ENCODE measurements around the gene C16orf90. TPM values are rescaled to one million over a fixed set of nuclear protein-coding genes. Genes with fewer than 3 reads are reported as not detected.

C16orf90 gene
- total RNA-seq, 1 donor = not detected

DNA sequence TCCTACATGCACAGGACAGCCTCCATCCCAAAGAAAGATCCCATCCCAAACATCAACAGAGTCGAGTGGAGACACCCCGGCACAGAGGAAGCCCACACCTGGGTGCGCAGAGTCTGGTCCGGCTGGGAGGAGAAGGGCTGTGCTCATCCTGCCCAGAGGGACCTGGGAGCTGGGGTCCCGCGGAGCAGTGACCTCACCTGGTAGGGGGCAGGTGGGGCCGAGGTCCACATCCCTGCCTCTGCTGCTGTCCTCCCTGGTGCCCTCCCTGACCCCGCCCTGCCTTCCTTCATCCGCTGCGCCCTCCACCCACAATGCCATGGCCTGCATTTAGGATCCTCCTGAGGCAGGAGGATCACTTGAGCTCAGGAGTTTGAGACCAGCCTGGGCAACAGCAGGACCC, 2.9 kb downstream of the C16orf90 start:
- DNase-seq (ENCODE audit: low read depth) = no peak
- H3K4me3 ChIP-seq (ENCODE audit: low read depth, low read length) = no peak overlapping the region
- TF ChIP-seq, protein P1, sequence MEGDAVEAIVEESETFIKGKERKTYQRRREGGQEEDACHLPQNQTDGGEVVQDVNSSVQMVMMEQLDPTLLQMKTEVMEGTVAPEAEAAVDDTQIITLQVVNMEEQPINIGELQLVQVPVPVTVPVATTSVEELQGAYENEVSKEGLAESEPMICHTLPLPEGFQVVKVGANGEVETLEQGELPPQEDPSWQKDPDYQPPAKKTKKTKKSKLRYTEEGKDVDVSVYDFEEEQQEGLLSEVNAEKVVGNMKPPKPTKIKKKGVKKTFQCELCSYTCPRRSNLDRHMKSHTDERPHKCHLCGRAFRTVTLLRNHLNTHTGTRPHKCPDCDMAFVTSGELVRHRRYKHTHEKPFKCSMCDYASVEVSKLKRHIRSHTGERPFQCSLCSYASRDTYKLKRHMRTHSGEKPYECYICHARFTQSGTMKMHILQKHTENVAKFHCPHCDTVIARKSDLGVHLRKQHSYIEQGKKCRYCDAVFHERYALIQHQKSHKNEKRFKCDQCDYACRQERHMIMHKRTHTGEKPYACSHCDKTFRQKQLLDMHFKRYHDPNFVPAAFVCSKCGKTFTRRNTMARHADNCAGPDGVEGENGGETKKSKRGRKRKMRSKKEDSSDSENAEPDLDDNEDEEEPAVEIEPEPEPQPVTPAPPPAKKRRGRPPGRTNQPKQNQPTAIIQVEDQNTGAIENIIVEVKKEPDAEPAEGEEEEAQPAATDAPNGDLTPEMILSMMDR (IDR thresholded peaks at IDR 0.05; ENCODE audit: insufficient read depth, low read depth, low read length) = no peak

DNA sequence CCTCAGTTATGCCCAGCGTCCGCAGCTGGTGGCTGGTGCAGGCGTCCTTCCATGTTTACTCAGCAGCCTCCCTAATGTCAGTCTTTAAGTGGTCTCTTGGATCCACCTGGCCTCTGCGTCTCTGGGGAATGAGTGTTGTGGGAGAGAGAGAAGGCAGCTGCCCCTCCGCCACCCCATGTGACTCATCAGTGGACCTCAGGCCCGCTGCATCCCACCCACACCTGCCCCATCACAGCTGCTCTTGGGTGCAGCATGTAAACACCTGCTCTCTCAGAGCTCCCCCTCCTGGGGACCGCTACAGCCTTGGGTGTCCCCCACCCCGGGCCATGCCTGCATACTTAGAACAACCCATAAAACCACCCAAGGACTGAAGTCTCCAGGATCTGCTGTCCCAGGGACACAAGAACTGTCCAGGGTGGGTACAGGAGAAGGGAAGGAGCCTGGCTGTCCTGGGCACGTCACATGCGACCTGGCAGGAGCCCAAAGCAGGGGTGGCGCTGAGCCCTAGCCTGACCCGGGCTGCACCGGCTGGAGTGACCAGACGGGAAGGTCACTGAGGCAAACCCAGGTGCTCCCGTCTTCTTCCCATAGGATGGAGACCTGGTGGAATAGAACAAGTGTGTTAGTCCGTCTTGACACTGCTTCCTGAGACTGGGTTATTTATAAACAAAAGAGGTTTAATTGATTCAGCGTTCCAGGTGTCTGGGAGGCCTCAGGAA, 4.2 kb downstream of the C16orf90 start:
- DNase-seq (ENCODE audit: low read depth) = no peak
- no peak overlapping the region for H3K4me3 ChIP-seq (ENCODE audit: low read depth, low read length)
- TF ChIP-seq, protein P1 (IDR thresholded peaks at IDR 0.05; ENCODE audit: insufficient read depth, low read depth, low read length) = no peak

DNA sequence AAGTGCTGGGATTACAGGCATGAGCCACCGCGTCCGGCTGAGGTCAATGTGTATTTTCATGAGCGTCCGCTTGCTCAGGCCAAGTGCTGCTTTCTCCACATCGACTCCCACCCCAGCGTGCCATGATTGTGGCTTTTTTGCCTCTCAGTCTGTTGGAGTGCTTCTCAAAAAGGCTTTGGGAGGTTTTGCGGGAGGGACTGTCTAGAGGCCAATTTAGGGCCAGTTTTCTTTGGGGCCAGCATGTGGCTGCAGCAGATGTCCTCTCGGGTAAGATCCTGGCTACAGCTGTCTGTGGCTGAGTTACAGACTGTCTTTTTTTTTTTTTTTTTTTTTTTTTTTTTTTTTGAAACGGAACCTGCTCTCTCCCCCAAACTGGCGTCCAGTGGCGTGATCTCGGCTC, 6.5 kb downstream of the C16orf90 start:
- no peak for DNase-seq (ENCODE audit: low read depth)
- TF ChIP-seq, protein P1 (IDR thresholded peaks at IDR 0.05; ENCODE audit: insufficient read depth, low read depth, low read length) = no peak
- H3K4me3 ChIP-seq (ENCODE audit: low read depth, low read length) = no peak overlapping the region

DNA sequence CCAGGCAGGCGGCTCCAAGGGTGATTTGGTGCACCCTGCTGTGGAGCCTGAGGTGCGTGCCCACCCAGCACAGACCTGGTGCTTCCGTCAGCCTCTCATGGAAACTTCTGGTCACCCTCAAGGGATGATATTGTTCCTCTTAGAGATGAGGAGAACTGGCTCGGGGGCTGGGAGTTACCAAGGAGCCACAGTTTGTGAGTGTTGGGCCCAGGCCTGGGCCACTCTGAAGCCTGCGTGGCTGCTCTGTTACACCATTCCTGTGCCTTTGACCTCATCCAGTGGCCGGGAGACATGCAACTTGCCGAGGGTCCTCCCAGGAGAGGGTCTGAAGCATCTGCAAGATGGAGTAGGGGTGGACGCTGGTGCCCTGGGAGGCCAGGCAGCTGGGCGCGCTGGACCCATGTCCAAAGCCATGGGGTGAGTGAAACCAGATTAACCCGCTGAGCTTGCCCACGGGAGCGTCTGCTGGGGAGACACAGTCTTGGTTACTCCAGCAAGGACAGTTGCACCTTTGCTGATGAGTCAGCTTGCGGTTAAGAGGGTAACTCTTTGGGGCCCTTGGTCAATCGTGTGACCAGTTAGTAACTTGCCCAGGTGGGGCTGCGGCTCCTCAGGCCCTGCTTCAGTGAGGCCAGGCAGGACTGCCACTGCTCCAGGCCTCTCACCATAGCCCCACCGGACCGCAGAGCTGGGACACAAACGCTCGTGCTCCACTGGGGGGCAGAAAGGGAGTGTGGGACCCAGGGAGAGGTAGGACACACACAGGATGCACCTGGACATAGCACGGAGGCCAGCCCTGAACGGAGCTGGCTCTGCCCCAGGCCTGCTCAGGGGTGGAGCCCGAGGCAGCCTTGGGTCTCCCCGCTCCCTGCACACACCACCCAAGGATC, 7.5 kb downstream of the C16orf90 start:
- TF ChIP-seq, protein P1 (IDR thresholded peaks at IDR 0.05; ENCODE audit: insufficient read depth, low read depth, low read length) = no peak
- no peak for DNase-seq (ENCODE audit: low read depth)

DNA sequence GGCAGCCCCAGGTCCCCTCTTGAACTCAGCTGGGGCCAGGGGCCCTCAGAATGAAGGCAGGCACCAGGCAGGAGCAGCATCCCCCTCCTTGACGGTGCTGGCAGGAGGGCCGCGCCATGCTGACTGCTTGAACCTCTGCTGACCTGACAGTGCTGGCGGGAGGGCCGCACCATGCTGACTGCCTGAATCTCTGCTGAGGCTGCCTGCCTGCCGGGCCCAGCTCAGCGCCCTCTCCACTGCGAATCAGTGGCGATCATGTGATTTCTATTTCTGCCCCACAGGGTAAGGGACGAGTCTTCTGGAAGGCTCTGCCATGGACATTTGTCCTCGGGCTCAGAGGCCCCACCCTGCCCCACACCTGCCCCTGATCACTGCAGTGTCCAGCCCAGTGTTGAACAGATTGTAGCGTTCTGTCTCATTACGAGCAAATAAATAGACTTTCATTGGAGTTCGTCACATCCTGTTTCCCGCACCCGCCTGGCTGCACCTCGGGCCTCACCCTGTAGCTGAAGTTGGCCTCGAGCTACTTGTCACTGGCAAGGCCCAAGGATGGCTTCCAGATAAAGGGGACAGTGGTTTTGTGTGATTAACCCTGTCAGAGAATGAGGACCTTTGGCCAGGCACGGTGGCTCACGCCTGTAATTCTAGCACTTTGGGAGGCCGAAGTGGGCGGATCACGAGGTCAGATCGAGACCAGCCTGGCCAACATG, 8.6 kb downstream of the C16orf90 start:
- no peak overlapping the region for H3K4me3 ChIP-seq (ENCODE audit: low read depth, low read length)
- no peak for DNase-seq (ENCODE audit: low read depth)
- TF ChIP-seq, protein P1 (IDR thresholded peaks at IDR 0.05; ENCODE audit: insufficient read depth, low read depth, low read length) = no peak

More for the DNA sequence above, 7.5 kb downstream of the C16orf90 start:
- no peak overlapping the region for H3K4me3 ChIP-seq (ENCODE audit: low read depth, low read length)

DNA sequence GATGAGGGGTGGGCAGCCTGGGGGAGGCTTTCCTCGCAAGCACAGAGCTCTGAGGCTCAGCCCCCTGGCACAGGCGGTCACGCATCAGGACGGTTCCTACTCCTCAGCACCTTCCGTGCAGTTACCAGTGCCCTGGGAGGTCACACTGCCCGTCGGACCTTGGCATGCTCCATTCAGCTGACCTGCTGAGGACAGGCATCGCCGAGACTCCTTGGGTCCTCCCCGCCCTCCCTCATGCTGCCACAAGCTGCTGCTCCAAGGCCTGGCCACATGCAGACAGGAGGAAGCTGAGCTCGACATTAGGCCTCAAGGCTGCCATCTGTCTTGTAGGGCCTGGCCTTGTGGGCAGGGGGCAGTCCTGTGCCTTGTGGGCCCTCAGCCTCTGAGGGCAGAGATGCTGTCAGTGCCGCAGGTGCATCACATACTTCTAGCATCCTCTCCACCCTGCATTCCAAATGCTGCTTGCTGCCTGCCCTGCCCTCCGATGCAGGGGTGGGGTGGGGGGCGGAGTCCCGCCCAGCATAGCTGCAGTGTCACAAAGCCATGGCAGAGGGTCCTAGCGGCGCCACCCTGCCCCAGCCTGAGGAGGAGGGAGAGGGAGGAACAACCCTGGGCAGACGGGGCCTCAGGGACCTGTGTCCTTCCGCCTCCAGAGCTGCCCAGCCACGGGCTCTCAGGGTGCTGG, 9.3 kb downstream of the C16orf90 start:
- no peak overlapping the region for H3K4me3 ChIP-seq (ENCODE audit: low read depth, low read length)
- TF ChIP-seq, protein P1 (IDR thresholded peaks at IDR 0.05; ENCODE audit: insufficient read depth, low read depth, low read length) = no peak
- no peak for DNase-seq (ENCODE audit: low read depth)

All from fibroblast of villous mesenchyme (primary cell).